Stimulated activated CD4-positive, alpha-beta T cell treated with anti-CD3 and anti-CD28 coated beads, TNF-alpha, amount 100 ng/mL, for 24 hours (primary cell): ENCODE data around the gene ZNF766.
"Not testable (repeated sequence)": the region's sequence is repeated elsewhere in the genome, so short reads cannot be mapped to it uniquely, and the experiment has no call there.

ENCODE experiments used
- DNase-seq, 3 experiments: peaks; one replicate each; pipeline ENCODE4 v3.0.0-alpha.2; 2020; ENCODE audit warnings: low read depth in 3 of 3

Gene ZNF766

DNA sequence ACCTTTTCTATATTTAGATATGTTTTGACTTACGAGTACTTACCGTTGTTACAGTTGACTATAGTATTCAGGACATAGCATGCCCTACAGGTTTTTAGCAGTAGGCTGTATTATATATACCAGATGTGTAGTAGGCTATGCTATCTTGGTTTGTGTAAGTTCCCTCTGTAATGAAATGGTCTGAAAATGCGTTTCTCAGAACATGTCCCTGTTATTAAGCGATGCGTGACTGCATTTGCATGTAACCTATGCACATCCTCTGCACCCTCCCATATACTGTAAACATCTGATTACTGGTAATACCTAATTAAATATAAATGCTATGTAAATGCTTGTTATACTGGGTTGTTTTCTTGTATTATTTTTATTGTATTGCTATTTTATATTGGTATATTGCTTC is 6.6 kb downstream of the ZNF766 start:
- DNase-seq, result no peak

DNA sequence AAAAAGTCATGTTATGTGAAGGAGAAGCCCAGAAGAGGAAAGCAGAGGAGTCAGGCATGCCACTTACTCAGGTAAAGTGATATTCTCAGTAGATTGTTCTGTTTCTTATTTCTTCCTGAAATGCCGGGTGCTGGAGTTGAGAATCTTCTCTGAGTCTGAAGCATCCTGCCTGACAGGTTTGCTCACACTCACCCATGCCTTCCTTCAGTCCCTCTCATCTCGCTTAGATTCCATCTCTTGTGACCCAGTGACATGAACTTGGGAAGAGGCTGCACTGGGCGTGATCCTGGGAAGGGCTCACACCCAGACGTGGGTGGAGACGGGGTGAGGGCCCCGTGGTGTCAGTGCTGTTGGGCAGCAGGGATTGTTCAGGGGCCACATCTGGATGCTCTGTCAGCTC is 8.1 kb downstream of the ZNF766 start:
- DNase-seq, result no peak

DNA sequence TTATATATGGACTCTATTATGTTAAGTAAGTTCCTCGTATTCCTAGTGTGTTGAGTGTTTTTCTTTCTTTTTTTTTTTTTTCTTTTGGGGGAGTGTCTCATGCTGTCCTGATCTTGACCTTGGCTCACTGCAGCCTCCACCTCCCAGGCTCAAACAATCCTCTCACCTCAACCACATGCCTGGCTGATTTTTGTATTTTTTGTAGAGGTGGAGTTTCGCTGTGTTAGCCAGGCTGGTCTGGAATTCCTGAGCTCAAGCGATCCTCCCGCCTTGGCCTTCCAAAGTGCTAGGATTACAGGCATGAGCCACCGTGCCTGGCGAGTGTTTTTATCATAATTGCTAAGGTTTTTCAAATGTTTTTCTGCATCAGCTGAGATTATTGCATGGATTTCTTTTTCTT is 16.9 kb downstream of the ZNF766 start:
- no peak for DNase-seq

DNA sequence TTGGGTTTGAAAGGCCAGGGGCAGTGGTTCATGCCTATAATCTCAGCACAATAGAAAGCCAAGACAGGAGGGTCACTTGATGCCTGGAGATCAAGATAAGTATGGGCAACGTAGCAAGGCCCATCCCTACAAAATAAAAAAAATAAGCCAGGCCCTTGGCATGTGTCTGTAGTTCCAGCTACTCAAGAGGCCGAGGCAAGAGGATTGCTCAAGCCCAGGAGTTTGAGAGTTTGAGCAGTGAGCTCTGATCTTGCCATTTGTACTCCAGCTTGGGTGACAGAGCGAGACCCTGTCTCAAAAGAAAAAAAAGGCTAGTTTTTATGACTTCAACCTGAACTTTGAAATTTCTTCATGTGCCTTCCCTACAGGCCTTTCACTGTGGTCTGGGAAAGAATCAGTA is 22.4 kb downstream of the ZNF766 start:
- DNase-seq, result no peak

GRCh38 chr19:52292946-52293345 is 23.6 kb downstream of the ZNF766 start:
- not testable (repeated sequence) for DNase-seq

DNA sequence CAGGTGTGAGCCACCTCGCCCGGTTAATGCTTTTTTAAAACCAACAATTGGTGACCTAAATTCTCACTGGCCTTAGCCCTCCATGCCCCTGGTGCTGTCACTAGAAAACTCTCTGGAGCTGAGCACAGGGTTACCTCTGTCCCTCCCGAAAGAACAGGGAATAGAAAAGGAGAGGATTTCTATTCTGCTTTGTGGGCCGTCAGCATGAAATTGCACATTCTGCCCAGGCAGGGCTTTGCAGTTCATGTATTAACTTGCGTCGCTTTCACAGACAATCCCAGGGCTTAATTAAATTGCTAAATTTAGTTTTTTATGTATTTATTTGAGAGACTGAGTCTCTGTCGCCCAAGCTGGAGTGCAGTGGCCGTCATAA is 27.0 kb downstream of the ZNF766 start:
- DNase-seq, result no peak

- DNase-seq, result peak; percentile 43 to 59 (median 52)
Observed at GRCh38 chr19:52296773-52297600, 27.6 kb downstream of the ZNF766 start, which contains the start of gene ZNF480. Gene ZNF480 (plus strand): TSS chr19:52297169. CDS start chr19:52300413, 3,244 bp downstream.

DNA sequence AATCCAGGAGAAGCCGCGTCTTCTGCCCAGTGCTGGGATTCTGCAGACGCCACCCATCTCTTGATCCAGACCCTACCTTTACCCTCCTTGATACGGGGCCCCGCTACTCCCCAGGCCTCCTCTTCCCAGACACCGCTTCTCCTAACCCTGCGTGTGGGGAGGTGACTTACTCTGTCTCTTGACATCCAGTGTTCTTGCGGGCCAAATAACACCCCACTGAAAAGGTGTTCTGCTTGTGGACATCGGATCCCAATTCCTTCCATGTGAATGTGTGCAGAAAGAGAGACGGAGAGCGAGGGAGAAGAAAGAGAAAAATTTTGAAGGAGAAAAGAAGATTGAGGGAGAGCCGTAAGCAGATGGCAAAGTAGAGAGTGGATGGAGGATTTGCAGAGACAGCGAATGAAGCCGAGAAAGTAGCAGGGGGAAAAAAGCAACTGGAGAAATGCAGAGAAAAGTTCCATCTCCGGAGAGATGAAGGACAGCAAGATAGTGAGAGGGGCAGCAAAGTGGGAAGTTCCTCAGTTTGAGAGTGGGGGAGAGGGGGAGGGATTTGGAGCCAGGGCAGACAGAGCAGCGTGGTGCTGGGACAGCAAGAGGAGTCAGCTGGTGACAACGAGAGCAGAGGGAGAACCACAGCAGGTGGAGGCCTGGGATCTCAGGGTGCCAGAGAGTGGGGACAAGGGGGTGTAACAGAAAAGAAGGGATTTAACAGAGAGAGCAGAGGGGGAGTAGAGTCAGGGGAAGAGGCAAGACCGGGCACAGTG is 28.4 kb downstream of the ZNF766 start:
- DNase-seq, result no peak

GRCh38 chr19:52307275-52307674 is 37.9 kb downstream of the ZNF766 start:
- DNase-seq, result no peak

GRCh38 chr19:52322429-52322828 is 53.0 kb downstream of the ZNF766 start:
- DNase-seq, result no peak

- no peak for DNase-seq
Observed at GRCh38 chr19:52331757-52332156, 62.4 kb downstream of the ZNF766 start.

GRCh38 chr19:52335768-52336116 is 66.4 kb downstream of the ZNF766 start:
- DNase-seq, result no peak

GRCh38 chr19:52336117-52336790 is 66.9 kb downstream of the ZNF766 start, which contains the start of gene ZNF610:
Gene ZNF610 (plus strand): TSS chr19:52336243. CDS start chr19:52349173, 12,930 bp downstream.
- peak; percentile 76 to 85 (median 83) for DNase-seq

- DNase-seq, result no peak
Observed at GRCh38 chr19:52336791-52337381, 67.5 kb downstream of the ZNF766 start.

DNA sequence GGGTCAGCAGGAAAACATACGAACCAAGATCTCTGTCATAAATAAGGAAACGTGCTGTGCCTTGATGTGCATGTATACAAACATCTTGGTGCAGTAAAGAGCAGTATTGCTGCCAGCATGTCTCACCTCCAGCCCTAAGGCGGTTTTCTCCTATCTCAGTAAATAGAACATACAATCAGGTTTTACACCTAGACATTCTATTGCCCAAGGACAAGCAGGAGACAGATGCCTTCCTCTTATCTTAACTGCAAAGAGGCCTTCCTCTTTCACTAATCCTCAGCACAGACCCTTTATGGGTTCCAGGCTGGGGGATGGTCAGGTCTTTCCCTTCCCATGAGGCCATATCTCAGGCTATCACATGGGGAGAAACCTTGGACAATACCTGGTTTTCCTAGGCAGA is 69.6 kb downstream of the ZNF766 start:
- DNase-seq, result not testable (repeated sequence)

- peak in 2 of 3 experiments; percentile 13 to 25 for DNase-seq
Observed at GRCh38 chr19:52343548-52343947, 74.2 kb downstream of the ZNF766 start.

GRCh38 chr19:52345162-52345561 is 75.8 kb downstream of the ZNF766 start:
- DNase-seq, result no peak
